Astrocyte (in vitro differentiated cells and primary cell): Measurements from ENCODE around the gene ROR1. TPM values are rescaled to one million over a fixed set of nuclear protein-coding genes. Genes with fewer than 3 reads are reported as not detected.

Source experiments
- DNase-seq: peaks from one replicate; pipeline ENCODE4 v3.0.0-alpha.2; 2010; ENCODE audit warnings: low read depth
- FAIRE-seq: peaks from 2 replicates; lab custom pipeline; 2011; peaks lifted over from hg19 to GRCh38; lab: Jason Lieb, UNC
- H2AFZ ChIP-seq: 2 replicates; pipeline ENCODE4 v1.6.0; 2012; ENCODE audit warnings: low read depth, low read length, inconsistent platforms
- H3K27ac ChIP-seq: 2 replicates; pipeline ENCODE4 v1.5.1; 2011; ENCODE audit warnings: low read depth, low read length, inconsistent platforms
- H3K27me3 ChIP-seq: 2 replicates; pipeline ENCODE4 v1.6.0; 2011; ENCODE audit warnings: low read length, inconsistent platforms; ENCODE audit not compliant: insufficient read depth
- H3K36me3 ChIP-seq: 2 replicates; pipeline ENCODE4 v1.5.1; 2011; ENCODE audit warnings: low read length, inconsistent platforms; ENCODE audit not compliant: insufficient read depth
- H3K4me1 ChIP-seq: 2 replicates; pipeline ENCODE4 v1.5.1; 2011; ENCODE audit warnings: low read length, inconsistent platforms; ENCODE audit not compliant: insufficient read depth
- H3K4me2 ChIP-seq: 2 replicates; pipeline ENCODE4 v1.6.0; 2012; ENCODE audit warnings: low read length, inconsistent platforms
- H3K4me3 ChIP-seq: 2 replicates; pipeline ENCODE4 v1.5.1; 2011; ENCODE audit warnings: low read depth, mild to moderate bottlenecking, low read length, inconsistent platforms; ENCODE audit not compliant: insufficient read depth
- H3K79me2 ChIP-seq: 2 replicates; pipeline ENCODE4 v1.6.0; 2012; ENCODE audit warnings: mild to moderate bottlenecking, low read length, inconsistent platforms; ENCODE audit not compliant: insufficient read depth
- H3K9ac ChIP-seq: 2 replicates; pipeline ENCODE4 v1.6.0; 2012; ENCODE audit warnings: mild to moderate bottlenecking, low read length, inconsistent platforms
- H3K9me3 ChIP-seq: 2 replicates; pipeline ENCODE4 v1.5.1; 2012; ENCODE audit warnings: low read depth, mild to moderate bottlenecking, low read length, inconsistent platforms; ENCODE audit not compliant: insufficient read depth
- H4K20me1 ChIP-seq: 2 replicates; pipeline ENCODE4 v1.6.0; 2012; ENCODE audit warnings: low read length, inconsistent platforms; ENCODE audit not compliant: insufficient read depth
- H3K27ac Mint-ChIP-seq: one replicate; pipeline ENCODE4 v1.8.0; 2021; ENCODE audit warnings: mild to moderate bottlenecking, mixed read lengths; ENCODE audit not compliant: unreplicated experiment
- H3K27me3 Mint-ChIP-seq: one replicate; pipeline ENCODE4 v1.8.0; 2021; ENCODE audit warnings: low read depth, mixed read lengths; ENCODE audit not compliant: unreplicated experiment
- H3K36me3 Mint-ChIP-seq: one replicate; pipeline ENCODE4 v1.8.0; 2021; ENCODE audit warnings: low read depth, mixed read lengths; ENCODE audit not compliant: unreplicated experiment
- H3K4me1 Mint-ChIP-seq: one replicate; pipeline ENCODE4 v1.8.0; 2021; ENCODE audit warnings: low read depth, mixed read lengths; ENCODE audit not compliant: unreplicated experiment
- H3K4me3 Mint-ChIP-seq: one replicate; pipeline ENCODE4 v1.8.0; 2021; ENCODE audit warnings: mild to moderate bottlenecking, moderate library complexity, mixed read lengths; ENCODE audit not compliant: unreplicated experiment
- H3K9me3 Mint-ChIP-seq: one replicate; pipeline ENCODE4 v1.8.0; 2021; ENCODE audit warnings: mild to moderate bottlenecking, mixed read lengths; ENCODE audit not compliant: unreplicated experiment
- CTCF ChIP-seq: IDR thresholded peaks from 2 replicates; pipeline ENCODE4 v1.5.1; 2011; ENCODE audit warnings: low read depth, mild to moderate bottlenecking, inconsistent platforms, low read length, moderate library complexity; ENCODE audit not compliant: insufficient read depth
- EZH2 ChIP-seq: IDR thresholded peaks from 2 replicates; pipeline ENCODE4 v1.6.1; 2012; ENCODE audit warnings: mild to moderate bottlenecking, low read length, inconsistent platforms; ENCODE audit not compliant: insufficient read depth
- total RNA-seq: library from RNA; stranded (reverse); gene quantifications from 2 replicates; pipeline ENCODE4 v1.2.1, GENCODE V29; 2021

Gene ROR1
- total RNA-seq, 1 donor from 2014 or later = 38.3 TPM

GRCh38 chr1:64124704-64125440, 351.1 kb downstream of the ROR1 start:
- Histone ChIP-seq H3K27me3 (no peaks in the 10 kb centered on the region), H2AFZ (no peak overlapping the region), H3K4me3 (no peak overlapping the region), H3K36me3 (no peaks in the 10 kb centered on the region), H3K4me1 (no peaks in the 10 kb centered on the region), H3K79me2 (no peaks in the 10 kb centered on the region), H4K20me1 (no peaks in the 10 kb centered on the region), H3K9ac (no peak overlapping the region), H3K9me3 (no peaks in the 10 kb centered on the region), H3K27ac (no peak overlapping the region), H3K4me2 (no peak overlapping the region)
- Mint-ChIP-seq H3K4me1 (peaks cover 25% of the 10 kb centered on the region), H3K4me3 (no peak overlapping the region), H3K36me3 (peaks cover 2% of the 10 kb centered on the region), H3K27me3 (no peaks in the 10 kb centered on the region), H3K27ac (no peak overlapping the region), H3K9me3 (no peaks in the 10 kb centered on the region)
- FAIRE-seq (no peak), DNase-seq (no peak)
- TF ChIP-seq EZH2 (no peak), CTCF (no peak)

GRCh38 chr1:64126581-64126980, 352.8 kb downstream of the ROR1 start:
- TF ChIP-seq EZH2 (no peak), CTCF (no peak)
- Mint-ChIP-seq H3K27me3 (no peaks in the 10 kb centered on the region), H3K36me3 (peaks cover 2% of the 10 kb centered on the region), H3K27ac (no peak overlapping the region), H3K4me3 (no peak overlapping the region), H3K4me1 (peaks cover 28% of the 10 kb centered on the region), H3K9me3 (no peaks in the 10 kb centered on the region)
- no peak overlapping the region for H3K4me2 ChIP-seq
- H3K36me3 ChIP-seq = no peaks in the 10 kb centered on the region
- H3K9me3 ChIP-seq = no peaks in the 10 kb centered on the region
- no peak for DNase-seq
- no peak overlapping the region for H3K27ac ChIP-seq
- no peak overlapping the region for H3K9ac ChIP-seq
- no peaks in the 10 kb centered on the region for H3K79me2 ChIP-seq
- no peak overlapping the region for H2AFZ ChIP-seq
- H3K4me3 ChIP-seq = no peak overlapping the region
- FAIRE-seq = no peak
- H4K20me1 ChIP-seq = no peaks in the 10 kb centered on the region
- no peaks in the 10 kb centered on the region for H3K4me1 ChIP-seq
- H3K27me3 ChIP-seq = no peaks in the 10 kb centered on the region

GRCh38 chr1:64127297-64127696, 353.5 kb downstream of the ROR1 start:
- H3K4me1 Mint-ChIP-seq = peaks cover 21% of the 10 kb centered on the region
- DNase-seq = no peak
- H3K36me3 ChIP-seq = no peaks in the 10 kb centered on the region
- TF ChIP-seq CTCF (no peak), EZH2 (no peak)
- no peak overlapping the region for H2AFZ ChIP-seq
- H3K4me3 Mint-ChIP-seq = no peak overlapping the region
- H3K27me3 Mint-ChIP-seq = no peaks in the 10 kb centered on the region
- no peak overlapping the region for H3K27ac ChIP-seq
- no peaks in the 10 kb centered on the region for H4K20me1 ChIP-seq
- H3K9me3 ChIP-seq = no peaks in the 10 kb centered on the region
- no peak overlapping the region for H3K4me3 ChIP-seq
- H3K36me3 Mint-ChIP-seq = peaks cover 2% of the 10 kb centered on the region
- no peak for FAIRE-seq
- no peaks in the 10 kb centered on the region for H3K27me3 ChIP-seq
- no peaks in the 10 kb centered on the region for H3K4me1 ChIP-seq
- H3K4me2 ChIP-seq = no peak overlapping the region
- H3K9ac ChIP-seq = no peak overlapping the region
- no peaks in the 10 kb centered on the region for H3K9me3 Mint-ChIP-seq
- no peaks in the 10 kb centered on the region for H3K79me2 ChIP-seq
- H3K27ac Mint-ChIP-seq = peak overlapping the region; percentile 41
